OCI-LY1 (cell line): ENCODE data around the gene SMURF2.

ENCODE experiments used
- H2AFZ ChIP-seq: fragments of 200-600 bp; sonication (generic), shearing (Covaris generic); 2 replicates; pipeline ENCODE4 v1.6.0; 2014; ENCODE audit warnings: antibody characterized with exemption, mild to moderate bottlenecking, low read length
- H3F3A ChIP-seq: fragments of 200-600 bp; sonication (generic), shearing (Covaris generic); 2 replicates; pipeline ENCODE4 v1.6.0; 2014; ENCODE audit warnings: mild to moderate bottlenecking, antibody characterized with exemption, low read length, moderate library complexity; ENCODE audit not compliant: insufficient read depth
- H3K27ac ChIP-seq: fragments of 200-600 bp; sonication (generic); 2 replicates; pipeline ENCODE4 v1.5.1; 2014; ENCODE audit warnings: low read length, mixed run types, mild to moderate bottlenecking, low read depth; ENCODE audit not compliant: poor library complexity, severe bottlenecking
- H3K27me3 ChIP-seq: fragments of 200-600 bp; sonication (generic); 2 replicates; pipeline ENCODE4 v1.6.0; 2014; ENCODE audit warnings: antibody characterized with exemption, mild to moderate bottlenecking, low read length, moderate library complexity; ENCODE audit not compliant: insufficient read depth
- H3K36me3 ChIP-seq: fragments of 200-600 bp; sonication (generic); 2 replicates; pipeline ENCODE4 v1.6.1; 2014; ENCODE audit warnings: mild to moderate bottlenecking, antibody characterized with exemption, low read length, moderate library complexity, mixed read lengths; ENCODE audit not compliant: insufficient read depth
- H3K4me1 ChIP-seq: fragments of 200-600 bp; sonication (generic); 2 replicates; pipeline ENCODE4 v1.5.1; 2014; ENCODE audit warnings: mild to moderate bottlenecking, low read length, moderate library complexity; ENCODE audit not compliant: insufficient read depth, severe bottlenecking
- H3K4me2 ChIP-seq: fragments of 200-600 bp; sonication (generic), shearing (Covaris generic); 2 replicates; pipeline ENCODE4 v1.6.1; 2014; ENCODE audit warnings: low read length
- H3K4me3 ChIP-seq: fragments of 200-600 bp; sonication (generic); 2 replicates; pipeline ENCODE4 v1.5.1; 2014; ENCODE audit warnings: low read length, low read depth, mild to moderate bottlenecking, mixed read lengths; ENCODE audit not compliant: poor library complexity, severe bottlenecking
- H3K79me2 ChIP-seq: fragments of 200-600 bp; shearing (Covaris generic); 2 replicates; pipeline ENCODE4 v1.6.1; 2016; ENCODE audit warnings: mixed run types, low read length, mixed read lengths; ENCODE audit not compliant: insufficient read depth
- H3K9ac ChIP-seq: fragments of 200-600 bp; sonication (generic), shearing (Covaris generic); 2 replicates; pipeline ENCODE4 v1.6.1; 2014; ENCODE audit warnings: mild to moderate bottlenecking, low read length, mixed read lengths
- H3K9me2 ChIP-seq: fragments of 200-600 bp; sonication (generic), shearing (Covaris generic); 2 replicates; pipeline ENCODE4 v1.6.1; 2014; ENCODE audit warnings: low read depth, mild to moderate bottlenecking, low read length, mixed read lengths
- H3K9me3 ChIP-seq: fragments of 200-600 bp; shearing (Covaris generic); 2 replicates; pipeline ENCODE4 v1.6.1; 2014; ENCODE audit warnings: low read length, mixed read lengths
- H4K20me1 ChIP-seq: fragments of 200-600 bp; sonication (generic), shearing (Covaris generic); 2 replicates; pipeline ENCODE4 v1.6.0; 2016; ENCODE audit warnings: mild to moderate bottlenecking, low read length; ENCODE audit not compliant: insufficient read depth
- CTCF ChIP-seq: fragments of 200-600 bp; sonication (generic), shearing (Covaris generic); IDR thresholded peaks from 2 replicates; pipeline ENCODE4 v1.5.1; 2017; ENCODE audit warnings: mild to moderate bottlenecking, antibody characterized with exemption, low read length, moderate library complexity, mixed read lengths
- EZH2 ChIP-seq: fragments of 200-600 bp; sonication (generic), shearing (Covaris generic); IDR thresholded peaks from 2 replicates; pipeline ENCODE4 v1.8.0; 2017; ENCODE audit warnings: borderline replicate concordance, mixed run types, mild to moderate bottlenecking, antibody characterized with exemption, low read length, moderate library complexity, mixed read lengths

SMURF2 gene

GRCh38 chr17:64625541-64625940 lies 36.6 kb downstream of the SMURF2 start:
- Histone ChIP-seq H3K4me3 (no peak overlapping the region), H2AFZ (no peak overlapping the region), H3K9me2 (no peaks in the 10 kb centered on the region), H3K27ac (no peak overlapping the region), H3K9ac (no peak overlapping the region), H3F3A (no peaks in the 10 kb centered on the region), H3K36me3 (no peaks in the 10 kb centered on the region; the same call in 1 of the 2 replicates), H3K4me1 (no peaks in the 10 kb centered on the region), H3K4me2 (no peak overlapping the region), H3K9me3 (no peaks in the 10 kb centered on the region), H3K27me3 (no peaks in the 10 kb centered on the region), H4K20me1 (no peaks in the 10 kb centered on the region; the same call in 1 of the 2 replicates), H3K79me2 (0 out of 2 replicates have a peak, but pooled peaks cover 4% of the 10 kb centered on the region)
- TF ChIP-seq EZH2 (no peak), CTCF (no peak)

- Histone ChIP-seq H3K9me2 (no peaks in the 10 kb centered on the region), H3K27me3 (no peaks in the 10 kb centered on the region), H3K79me2 (no peaks in the 10 kb centered on the region), H3F3A (no peaks in the 10 kb centered on the region), H3K27ac (no peak overlapping the region), H3K36me3 (no peaks in the 10 kb centered on the region; the same call in 1 of the 2 replicates), H3K9ac (no peak overlapping the region), H4K20me1 (no peaks in the 10 kb centered on the region), H2AFZ (no peak overlapping the region), H3K4me3 (no peak overlapping the region), H3K9me3 (no peaks in the 10 kb centered on the region), H3K4me2 (no peak overlapping the region), H3K4me1 (no peaks in the 10 kb centered on the region)
- TF ChIP-seq CTCF = no peak
- no peak for TF ChIP-seq EZH2
Observed at GRCh38 chr17:64622931-64623654, 39.0 kb downstream of the SMURF2 start.

GRCh38 chr17:64621772-64622171 lies 40.3 kb downstream of the SMURF2 start:
- H3K9ac ChIP-seq = no peak overlapping the region
- TF ChIP-seq CTCF = no peak
- no peaks in the 10 kb centered on the region for H3K9me3 ChIP-seq
- H4K20me1 ChIP-seq = no peaks in the 10 kb centered on the region
- no peak overlapping the region for H3K4me3 ChIP-seq
- no peak overlapping the region for H3K4me2 ChIP-seq
- no peaks in the 10 kb centered on the region for H3K79me2 ChIP-seq
- H2AFZ ChIP-seq = no peak overlapping the region
- no peaks in the 10 kb centered on the region for H3K9me2 ChIP-seq
- H3K27ac ChIP-seq = no peak overlapping the region
- H3K4me1 ChIP-seq = no peaks in the 10 kb centered on the region
- H3K36me3 ChIP-seq = no peaks in the 10 kb centered on the region; the same call in 1 of the 2 replicates
- H3F3A ChIP-seq = no peaks in the 10 kb centered on the region
- H3K27me3 ChIP-seq = no peaks in the 10 kb centered on the region
